ENCODE data around the gene TMEM98. TPM values are rescaled to one million over a fixed set of nuclear protein-coding genes. Genes with fewer than 3 reads are reported as not detected.
"Not testable (repeated sequence)": the region's sequence is repeated elsewhere in the genome, so short reads cannot be mapped to it uniquely, and the experiment has no call there.

The TMEM98 gene
- polyA plus RNA-seq, 2 of the 4 experiments (the other 2 are of a cell fraction): 46.6 to 61.0 TPM

DNA sequence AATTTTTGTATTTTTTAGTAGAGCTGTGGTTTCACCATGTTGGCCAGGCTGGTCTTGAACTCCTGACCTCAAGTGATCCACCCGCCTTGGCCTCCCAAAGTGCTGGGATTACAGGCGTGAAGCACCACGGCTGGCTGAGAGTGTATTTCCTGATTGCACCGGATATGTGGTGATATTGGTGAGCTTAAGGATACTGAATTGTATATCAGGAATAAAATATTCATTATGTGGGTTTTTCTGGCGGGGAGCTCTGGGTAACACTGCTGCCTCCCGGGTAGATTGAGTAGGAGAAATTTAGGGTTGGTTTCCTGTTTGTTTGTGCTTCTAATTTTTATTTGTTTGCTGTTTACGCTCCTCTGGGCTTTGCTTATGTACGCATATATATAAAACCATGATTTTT is 7.7 kb upstream of the TMEM98 start:
- ATAC-seq (no peak), DNase-seq (ENCODE audit: low read depth in 1 of 2, low spot score in 1 of 2) (no peak), FAIRE-seq (no peak)
- H3K4me3 ChIP-seq: no peak overlapping the region
- 78% methylated on average over 8 of the region's 8 CpGs for WGBS (ENCODE audit: missing lambda C conversion rate)
- no peaks in the 10 kb centered on the region for H3K4me1 ChIP-seq
- CTCF ChIA-PET: interaction anchor here (0.7 to 3.4 kb wide), 4 partner anchors 11 to 335 kb away, joined by 3 to 20 read pairs (median 4); partner anchors contain the start of gene MYO1D
- TF ChIP-seq ZSCAN20 (CRISPR knock-in tag; IDR thresholded peaks at IDR 0.05) (no peak), KDM1A (IDR thresholded peaks at IDR 0.05; ENCODE audit: low read depth) (no peak), NPAS2 (CRISPR knock-in tag; IDR thresholded peaks at IDR 0.05; ENCODE audit: borderline replicate concordance) (no peak), CBX8 (IDR thresholded peaks at IDR 0.05) (no peak), KDM5A (IDR thresholded peaks at IDR 0.05) (no peak), CEBPB (IDR thresholded peaks at IDR 0.05) (no peak), RNF2 (IDR thresholded peaks at IDR 0.05; ENCODE audit: borderline replicate concordance, low read depth) (no peak), RAD21 (conservative IDR thresholded peaks at IDR 0.05 in 1 of 2, IDR thresholded peaks at IDR 0.05 in 1 of 2) (no peak), NR3C1 (IDR thresholded peaks at IDR 0.05) (no peak)
- TF ChIP-seq, protein P1, sequence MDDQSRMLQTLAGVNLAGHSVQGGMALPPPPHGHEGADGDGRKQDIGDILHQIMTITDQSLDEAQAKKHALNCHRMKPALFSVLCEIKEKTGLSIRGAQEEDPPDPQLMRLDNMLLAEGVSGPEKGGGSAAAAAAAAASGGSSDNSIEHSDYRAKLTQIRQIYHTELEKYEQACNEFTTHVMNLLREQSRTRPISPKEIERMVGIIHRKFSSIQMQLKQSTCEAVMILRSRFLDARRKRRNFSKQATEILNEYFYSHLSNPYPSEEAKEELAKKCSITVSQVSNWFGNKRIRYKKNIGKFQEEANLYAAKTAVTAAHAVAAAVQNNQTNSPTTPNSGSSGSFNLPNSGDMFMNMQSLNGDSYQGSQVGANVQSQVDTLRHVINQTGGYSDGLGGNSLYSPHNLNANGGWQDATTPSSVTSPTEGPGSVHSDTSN (IDR thresholded peaks at IDR 0.05): no peak
- TF ChIP-seq, protein P2, sequence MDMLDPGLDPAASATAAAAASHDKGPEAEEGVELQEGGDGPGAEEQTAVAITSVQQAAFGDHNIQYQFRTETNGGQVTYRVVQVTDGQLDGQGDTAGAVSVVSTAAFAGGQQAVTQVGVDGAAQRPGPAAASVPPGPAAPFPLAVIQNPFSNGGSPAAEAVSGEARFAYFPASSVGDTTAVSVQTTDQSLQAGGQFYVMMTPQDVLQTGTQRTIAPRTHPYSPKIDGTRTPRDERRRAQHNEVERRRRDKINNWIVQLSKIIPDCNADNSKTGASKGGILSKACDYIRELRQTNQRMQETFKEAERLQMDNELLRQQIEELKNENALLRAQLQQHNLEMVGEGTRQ (IDR thresholded peaks at IDR 0.05): no peak
- TF ChIP-seq, protein P3, sequence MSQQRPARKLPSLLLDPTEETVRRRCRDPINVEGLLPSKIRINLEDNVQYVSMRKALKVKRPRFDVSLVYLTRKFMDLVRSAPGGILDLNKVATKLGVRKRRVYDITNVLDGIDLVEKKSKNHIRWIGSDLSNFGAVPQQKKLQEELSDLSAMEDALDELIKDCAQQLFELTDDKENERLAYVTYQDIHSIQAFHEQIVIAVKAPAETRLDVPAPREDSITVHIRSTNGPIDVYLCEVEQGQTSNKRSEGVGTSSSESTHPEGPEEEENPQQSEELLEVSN (IDR thresholded peaks at IDR 0.05; ENCODE audit: borderline replicate concordance, low read depth): no peak
- TF ChIP-seq, protein P4, sequence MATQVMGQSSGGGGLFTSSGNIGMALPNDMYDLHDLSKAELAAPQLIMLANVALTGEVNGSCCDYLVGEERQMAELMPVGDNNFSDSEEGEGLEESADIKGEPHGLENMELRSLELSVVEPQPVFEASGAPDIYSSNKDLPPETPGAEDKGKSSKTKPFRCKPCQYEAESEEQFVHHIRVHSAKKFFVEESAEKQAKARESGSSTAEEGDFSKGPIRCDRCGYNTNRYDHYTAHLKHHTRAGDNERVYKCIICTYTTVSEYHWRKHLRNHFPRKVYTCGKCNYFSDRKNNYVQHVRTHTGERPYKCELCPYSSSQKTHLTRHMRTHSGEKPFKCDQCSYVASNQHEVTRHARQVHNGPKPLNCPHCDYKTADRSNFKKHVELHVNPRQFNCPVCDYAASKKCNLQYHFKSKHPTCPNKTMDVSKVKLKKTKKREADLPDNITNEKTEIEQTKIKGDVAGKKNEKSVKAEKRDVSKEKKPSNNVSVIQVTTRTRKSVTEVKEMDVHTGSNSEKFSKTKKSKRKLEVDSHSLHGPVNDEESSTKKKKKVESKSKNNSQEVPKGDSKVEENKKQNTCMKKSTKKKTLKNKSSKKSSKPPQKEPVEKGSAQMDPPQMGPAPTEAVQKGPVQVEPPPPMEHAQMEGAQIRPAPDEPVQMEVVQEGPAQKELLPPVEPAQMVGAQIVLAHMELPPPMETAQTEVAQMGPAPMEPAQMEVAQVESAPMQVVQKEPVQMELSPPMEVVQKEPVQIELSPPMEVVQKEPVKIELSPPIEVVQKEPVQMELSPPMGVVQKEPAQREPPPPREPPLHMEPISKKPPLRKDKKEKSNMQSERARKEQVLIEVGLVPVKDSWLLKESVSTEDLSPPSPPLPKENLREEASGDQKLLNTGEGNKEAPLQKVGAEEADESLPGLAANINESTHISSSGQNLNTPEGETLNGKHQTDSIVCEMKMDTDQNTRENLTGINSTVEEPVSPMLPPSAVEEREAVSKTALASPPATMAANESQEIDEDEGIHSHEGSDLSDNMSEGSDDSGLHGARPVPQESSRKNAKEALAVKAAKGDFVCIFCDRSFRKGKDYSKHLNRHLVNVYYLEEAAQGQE (IDR thresholded peaks at IDR 0.05): no peak
- H3K27ac ChIP-seq: no peak overlapping the region
- POLR2A ChIA-PET: interaction anchor here (0.7 kb wide), 1 partner anchor 27 kb away, joined by 8 read pairs; no protein-coding TSS in a partner anchor
- no peaks in the 10 kb centered on the region for H3K9me3 ChIP-seq
- H3K4me2 ChIP-seq: no peak overlapping the region

DNA sequence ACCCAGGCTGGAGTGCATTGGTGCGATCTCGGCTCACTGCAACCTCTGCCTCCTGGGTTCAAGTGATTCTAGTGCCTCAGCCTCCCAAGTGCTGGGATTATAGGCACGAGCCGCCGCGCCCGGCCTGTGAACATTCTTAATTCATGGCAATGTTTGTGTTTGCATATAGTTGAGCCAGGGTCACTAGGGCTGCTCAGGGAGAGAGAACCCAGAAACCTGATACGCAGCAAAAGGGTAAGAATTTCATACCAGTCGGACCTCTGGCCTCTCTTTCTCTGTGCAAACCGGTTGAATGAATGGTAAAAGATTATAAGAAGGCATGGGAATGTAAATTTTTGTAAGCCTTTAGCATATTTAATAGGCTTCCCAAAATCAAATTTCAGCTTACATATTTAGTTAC is 6.9 kb upstream of the TMEM98 start:
- no peak overlapping the region for H3K27ac ChIP-seq
- H3K4me2 ChIP-seq: no peak overlapping the region
- FAIRE-seq: no peak
- no peak for DNase-seq (ENCODE audit: low read depth in 1 of 2, low spot score in 1 of 2)
- ATAC-seq: no peak
- no peak overlapping the region for H3K4me3 ChIP-seq
- ChIA-PET CTCF (interaction anchor here (0.6 to 1.5 kb wide), 3 partner anchors 37 to 336 kb away, joined by 3 to 5 read pairs (median 4); no protein-coding TSS in a partner anchor), POLR2A (interaction anchor here (0.7 kb wide), 2 partner anchors 27 to 434 kb away, joined by 5 to 8 read pairs; partner anchors contain the start of gene CDK5R1)
- H3K9me3 ChIP-seq: no peaks in the 10 kb centered on the region
- no peaks in the 10 kb centered on the region for H3K4me1 ChIP-seq
- no peak for TF ChIP-seq KDM1A (IDR thresholded peaks at IDR 0.05; ENCODE audit: low read depth)
- TF ChIP-seq SMC3 (IDR thresholded peaks at IDR 0.05): no peak
- no peak for TF ChIP-seq PHF8 (IDR thresholded peaks at IDR 0.05; ENCODE audit: borderline replicate concordance, low read depth)
- TF ChIP-seq, protein P5, sequence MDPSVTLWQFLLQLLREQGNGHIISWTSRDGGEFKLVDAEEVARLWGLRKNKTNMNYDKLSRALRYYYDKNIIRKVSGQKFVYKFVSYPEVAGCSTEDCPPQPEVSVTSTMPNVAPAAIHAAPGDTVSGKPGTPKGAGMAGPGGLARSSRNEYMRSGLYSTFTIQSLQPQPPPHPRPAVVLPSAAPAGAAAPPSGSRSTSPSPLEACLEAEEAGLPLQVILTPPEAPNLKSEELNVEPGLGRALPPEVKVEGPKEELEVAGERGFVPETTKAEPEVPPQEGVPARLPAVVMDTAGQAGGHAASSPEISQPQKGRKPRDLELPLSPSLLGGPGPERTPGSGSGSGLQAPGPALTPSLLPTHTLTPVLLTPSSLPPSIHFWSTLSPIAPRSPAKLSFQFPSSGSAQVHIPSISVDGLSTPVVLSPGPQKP (IDR thresholded peaks at IDR 0.05; ENCODE audit: low read depth, low read length): no peak
- TF ChIP-seq ZSCAN20 (CRISPR knock-in tag; IDR thresholded peaks at IDR 0.05): no peak
- TF ChIP-seq RAD21 (conservative IDR thresholded peaks at IDR 0.05 in 1 of 2, IDR thresholded peaks at IDR 0.05 in 1 of 2): no peak
- TF ChIP-seq FOSB (CRISPR knock-in tag; IDR thresholded peaks at IDR 0.05): no peak
- TF ChIP-seq RCOR1 (IDR thresholded peaks at IDR 0.05; ENCODE audit: low read depth, low read length): no peak
- TF ChIP-seq BHLHE40 (IDR thresholded peaks at IDR 0.05; ENCODE audit: low read depth, low read length): no peak
- no peak for TF ChIP-seq MYC (IDR thresholded peaks at IDR 0.05; ENCODE audit: borderline replicate concordance, low read length)
- TF ChIP-seq RNF2 (IDR thresholded peaks at IDR 0.05; ENCODE audit: borderline replicate concordance, low read depth): no peak
- 76% methylated on average over 10 of the region's 10 CpGs for WGBS (ENCODE audit: missing lambda C conversion rate)

DNA sequence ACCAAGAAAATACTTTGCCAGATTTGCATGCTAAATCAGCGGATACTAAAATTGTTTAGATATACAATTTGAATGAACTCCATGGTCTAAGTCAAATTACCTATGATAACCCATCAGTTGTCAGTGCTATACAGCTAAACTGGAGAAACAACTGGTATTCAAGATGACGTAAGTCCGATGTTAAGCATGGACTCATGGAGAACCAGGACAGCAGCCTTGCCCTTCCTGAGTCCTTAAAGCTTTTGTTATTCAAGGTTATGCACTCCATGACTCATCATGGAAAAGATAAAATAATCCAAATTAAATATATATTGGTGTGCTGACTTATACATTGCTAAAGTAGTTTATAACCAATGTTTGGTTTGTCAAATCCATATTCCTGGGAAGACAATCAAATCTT is 4.0 kb upstream of the TMEM98 start:
- 56% methylated on average over 3 of the region's 3 CpGs for WGBS (ENCODE audit: missing lambda C conversion rate)
- FAIRE-seq; DNase-seq (ENCODE audit: low read depth in 1 of 2, low spot score in 1 of 2); POLR2A ChIA-PET; H3K4me1 ChIP-seq; H3K4me2 ChIP-seq; H3K4me3 ChIP-seq; ATAC-seq; H3K27ac ChIP-seq; H3K9me3 ChIP-seq: not testable (repeated sequence)
- CTCF ChIA-PET: interaction anchor here (0.9 to 2.2 kb wide), 5 partner anchors 9 to 141 kb away, joined by 3 to 8 read pairs (median 4); partner anchors contain the start of gene MYO1D

Measured in A549 (cell line).